ENCODE measurements around the gene MYL4.
"Not testable (repeated sequence)": the region's sequence is repeated elsewhere in the genome, so short reads cannot be mapped to it uniquely, and the experiment has no call there.

Gene MYL4

DNA sequence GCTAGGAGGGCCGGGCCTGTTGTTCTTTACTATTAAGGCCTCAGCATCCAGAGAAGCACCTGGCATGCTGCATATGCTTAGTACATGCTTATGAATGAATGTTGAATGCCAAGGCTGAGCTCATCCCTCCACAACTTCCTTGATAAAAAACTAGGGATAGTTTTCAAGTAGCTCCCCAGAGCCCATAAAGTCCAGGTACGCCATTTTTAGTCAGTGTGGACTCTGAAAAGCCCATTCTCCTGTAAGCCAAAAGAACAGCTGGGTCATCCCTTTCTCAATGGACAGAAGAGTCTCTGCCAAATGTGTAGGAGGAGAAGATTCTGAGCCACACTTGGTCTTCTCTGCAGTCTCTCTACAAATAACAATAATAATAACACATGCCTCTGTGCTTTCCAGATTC, 35.5 kb downstream of the MYL4 start:
- no peak for DNase-seq

DNA sequence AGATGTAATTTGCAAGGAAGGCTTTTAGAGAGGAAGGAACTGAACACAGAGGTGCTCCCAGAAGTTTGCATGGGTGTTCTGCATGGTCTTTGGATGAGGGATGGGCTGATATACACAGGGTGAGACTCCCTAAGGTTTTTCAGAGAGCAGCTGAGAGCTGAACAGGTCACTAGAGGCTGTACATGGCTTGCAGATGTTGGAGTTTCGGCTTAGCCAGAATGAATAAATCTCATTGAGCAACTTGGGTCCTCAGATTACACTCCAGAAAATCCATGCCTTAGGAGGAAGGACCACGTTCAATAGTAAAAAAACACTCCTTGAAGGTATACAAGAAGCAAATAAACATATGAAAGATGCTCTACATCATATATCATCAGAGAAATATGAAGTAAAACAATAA, 37.0 kb downstream of the MYL4 start:
- DNase-seq, result no peak

DNA sequence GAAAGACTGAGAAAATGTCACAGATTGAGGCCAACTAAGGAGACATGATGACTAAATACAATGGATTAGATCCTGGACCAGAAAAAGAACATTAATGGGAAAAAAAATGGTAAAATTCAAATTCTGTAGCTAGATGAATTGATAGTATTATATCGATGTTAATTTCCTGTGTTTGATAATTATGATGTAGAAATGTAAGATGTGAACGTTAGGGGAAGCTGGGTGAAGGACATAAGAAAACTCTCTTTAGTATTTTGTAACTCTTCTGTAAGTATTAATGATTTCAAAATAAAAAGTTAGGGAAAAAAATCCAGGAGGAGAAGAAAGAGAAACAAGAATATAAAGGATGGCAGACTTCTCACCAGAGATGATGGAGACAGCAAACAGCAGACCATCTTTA, 41.7 kb downstream of the MYL4 start:
- DNase-seq, result no peak

DNA sequence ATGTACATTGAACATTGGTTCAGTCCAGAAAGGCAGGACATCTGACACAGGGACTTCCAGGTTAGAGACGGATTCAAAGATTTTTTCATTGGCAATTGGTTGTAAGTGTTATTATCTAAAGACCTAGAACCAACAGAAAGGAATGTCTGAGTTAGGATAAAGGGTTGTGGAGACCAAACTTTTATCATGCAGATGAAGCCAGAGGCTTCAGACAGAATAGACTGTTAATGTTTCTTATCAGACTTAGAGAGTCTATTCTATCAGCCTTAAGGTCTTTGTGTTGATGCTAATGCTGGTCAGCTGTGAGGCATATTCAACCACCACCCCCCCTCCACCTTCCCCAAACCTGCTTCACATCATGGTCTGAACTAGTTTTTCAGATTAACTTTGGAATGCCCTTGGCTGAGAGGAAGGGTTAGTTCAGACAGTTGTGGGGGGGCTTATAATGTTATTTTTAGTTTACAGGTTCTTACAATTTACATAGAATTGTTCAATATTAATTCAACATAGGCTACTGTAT, 42.3 kb downstream of the MYL4 start:
- no peak for DNase-seq

DNA sequence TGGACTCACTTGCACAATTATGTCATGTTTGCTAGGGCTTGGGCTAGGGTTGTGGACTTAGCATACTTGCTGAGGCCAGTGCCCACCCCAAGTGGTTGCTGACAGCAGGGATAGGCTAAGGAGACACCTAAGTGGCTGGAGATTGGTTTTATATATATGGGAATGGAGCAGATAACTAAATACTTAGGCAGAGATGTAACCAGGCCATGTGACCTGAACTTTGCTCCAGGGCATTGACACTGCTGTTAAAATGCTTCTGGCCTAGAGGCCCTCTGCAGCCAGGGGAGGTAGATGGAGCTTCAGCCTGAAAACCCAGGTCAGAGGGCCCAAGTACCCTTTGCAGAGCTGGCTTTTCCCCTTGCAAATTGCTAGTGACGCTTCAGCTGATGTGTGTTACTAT, 43.1 kb downstream of the MYL4 start:
- DNase-seq, result no peak

DNA sequence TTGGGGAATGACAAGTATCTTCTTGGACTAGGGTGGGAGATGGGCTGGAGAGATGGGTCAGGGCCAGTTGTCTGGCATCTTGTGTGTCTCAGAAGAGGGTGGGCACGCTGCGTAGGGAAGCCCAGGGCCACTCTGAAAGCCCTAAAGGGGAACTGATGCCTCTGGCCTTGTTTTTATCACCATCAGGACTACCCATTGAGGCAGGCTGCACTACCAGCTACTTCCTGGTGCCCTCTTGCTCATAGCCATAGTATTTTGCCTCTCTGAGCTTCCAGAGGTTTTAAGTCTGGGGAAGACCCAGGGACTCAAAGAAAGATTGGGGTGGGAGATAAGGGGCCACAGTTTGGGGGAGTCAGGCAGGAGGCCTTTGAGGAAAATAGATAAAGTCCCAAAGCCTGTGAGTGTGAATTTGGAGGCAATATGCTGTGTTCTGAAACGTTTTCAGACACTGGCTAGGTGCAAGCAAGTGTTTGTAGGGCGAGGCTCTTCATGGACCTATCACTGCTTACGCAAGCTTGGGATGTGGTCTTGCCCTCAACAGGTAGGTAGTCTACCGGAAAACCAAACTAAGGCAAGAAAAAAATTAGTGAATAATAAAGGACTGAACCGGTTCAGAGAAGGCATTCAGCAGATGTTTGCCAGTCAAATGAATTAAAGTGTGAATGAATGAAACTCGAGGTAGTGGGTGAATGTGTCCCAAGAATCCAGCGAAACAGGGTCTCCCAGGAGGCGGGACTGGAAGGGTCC, 43.8 kb downstream of the MYL4 start:
- no peak for DNase-seq

DNA sequence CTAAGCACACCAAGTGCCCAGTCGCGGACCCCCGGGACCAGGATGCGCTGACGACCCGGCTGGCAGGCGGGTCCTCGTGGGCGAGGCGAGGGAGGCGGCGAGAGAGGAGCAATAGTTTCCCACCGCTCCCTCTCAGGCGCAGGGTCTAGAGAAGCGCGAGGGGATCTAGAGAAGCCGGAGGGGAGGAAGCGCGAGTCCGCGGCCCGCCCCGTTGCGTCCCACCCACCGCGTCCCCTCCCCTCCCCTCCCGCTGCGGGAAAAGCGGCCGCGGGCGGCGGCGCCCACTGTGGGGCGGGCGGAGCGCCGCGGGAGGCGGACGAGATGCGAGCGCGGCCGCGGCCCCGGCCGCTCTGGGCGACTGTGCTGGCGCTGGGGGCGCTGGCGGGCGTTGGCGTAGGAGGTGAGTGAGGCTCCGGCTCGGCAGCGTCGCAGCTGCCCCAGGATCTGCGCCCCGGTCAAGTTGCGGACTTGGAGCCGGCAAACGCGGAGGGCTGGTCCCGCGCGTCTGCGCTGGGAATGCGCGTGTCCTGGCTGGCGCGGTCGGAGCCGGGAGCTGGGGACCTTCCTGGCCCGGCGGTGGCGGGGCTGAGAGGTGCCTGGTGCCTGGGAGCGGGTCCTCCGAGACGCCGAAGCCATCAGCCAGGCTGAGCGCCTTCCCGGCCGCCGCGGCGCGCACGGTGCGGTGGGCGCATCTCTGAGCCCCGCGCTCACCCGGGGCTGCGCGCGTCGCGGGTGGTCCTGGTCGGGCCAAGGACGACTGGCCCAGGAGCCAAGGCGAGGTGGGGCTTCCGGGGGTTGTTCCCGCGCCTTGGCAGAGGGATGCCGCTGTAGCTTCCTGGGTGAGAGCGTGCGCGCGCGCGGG, 44.6 kb downstream of the MYL4 start, which contains the start of gene ITGB3:
TSS of gene ITGB3 (plus strand) at position 287 of the 862 bp plus-strand sequence. CDS start at position 322, 35 bp downstream.
- DNase-seq, result peak; percentile 42

DNA sequence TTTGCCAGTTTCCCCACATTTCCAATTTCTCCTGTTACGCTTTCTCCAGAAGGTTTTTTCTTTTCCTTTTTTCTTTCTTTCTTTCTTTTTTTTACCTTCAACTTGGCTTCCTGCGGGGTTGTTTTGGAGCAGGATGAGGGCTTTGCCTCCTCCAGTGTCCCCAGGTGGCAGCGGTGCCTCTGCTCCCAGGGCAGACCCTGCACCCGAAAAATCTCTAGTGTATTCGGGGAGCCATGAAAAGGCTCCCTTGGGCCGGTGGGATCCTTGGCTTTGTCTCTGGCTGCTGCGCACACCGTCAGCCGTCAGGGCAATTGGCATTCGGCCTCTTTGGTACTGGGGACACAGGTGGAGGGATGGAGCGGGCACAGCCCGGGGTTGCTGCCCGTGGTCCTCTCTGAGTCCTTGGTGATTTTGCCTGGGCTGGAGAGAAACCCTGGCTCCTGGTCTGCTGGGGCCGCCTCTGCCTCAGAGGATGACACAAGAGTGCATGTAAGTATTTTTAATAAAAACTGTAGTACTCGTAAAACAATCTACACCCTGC, 45.3 kb downstream of the MYL4 start:
- no peak for DNase-seq

DNA sequence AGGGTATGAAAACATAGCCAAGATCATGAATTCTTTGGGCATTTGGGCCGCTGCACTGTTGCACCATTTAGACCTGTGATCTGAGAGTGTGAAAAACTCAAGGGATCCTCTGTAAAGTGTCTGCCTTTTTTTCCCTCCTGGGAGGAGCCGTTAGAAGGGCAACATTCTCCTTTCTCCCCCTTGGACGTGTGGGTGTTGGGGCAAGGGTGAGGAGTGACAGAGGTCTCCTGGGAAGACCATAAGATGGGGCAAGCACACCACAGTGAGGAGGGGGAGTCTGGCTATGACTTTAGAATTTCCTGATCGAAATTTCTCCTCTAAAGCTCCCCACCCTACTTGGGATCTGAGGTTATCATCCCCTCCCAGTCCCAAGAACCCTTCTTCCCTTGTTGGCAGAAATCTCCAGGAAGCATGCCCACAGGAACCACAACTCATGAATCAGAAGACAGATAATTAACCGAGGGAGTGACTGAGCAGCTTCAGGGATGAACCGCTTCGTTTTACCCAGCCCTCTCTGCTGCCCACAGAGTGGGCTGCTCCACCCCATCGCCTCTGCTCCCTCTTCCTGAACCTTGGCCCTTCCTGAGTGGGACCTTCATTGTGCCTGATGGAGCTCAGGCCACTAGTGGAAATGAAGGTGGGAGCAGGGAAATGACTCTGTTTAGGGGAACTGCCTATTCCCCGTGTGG, 48.6 kb downstream of the MYL4 start:
- no peak for DNase-seq

DNA sequence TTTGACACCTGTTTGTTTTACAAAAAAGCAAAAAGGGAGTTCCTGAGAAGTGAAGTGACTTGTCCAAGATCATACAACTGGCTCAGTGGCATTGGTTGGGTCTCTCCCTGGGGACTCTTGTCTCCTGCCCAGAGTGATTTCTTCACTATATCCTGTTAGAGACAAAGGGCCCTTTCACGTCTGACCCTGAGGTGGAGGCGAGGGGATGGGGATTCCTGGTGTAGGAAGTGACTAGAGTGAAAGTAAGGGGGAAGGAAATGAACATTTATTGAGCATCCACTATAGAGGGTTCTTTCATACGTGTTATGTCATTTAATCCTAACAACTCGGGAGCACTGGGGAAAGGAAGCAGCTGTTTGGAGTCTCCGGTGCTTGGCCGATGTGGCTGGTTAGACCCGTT, 53.4 kb downstream of the MYL4 start:
- no peak for DNase-seq

DNA sequence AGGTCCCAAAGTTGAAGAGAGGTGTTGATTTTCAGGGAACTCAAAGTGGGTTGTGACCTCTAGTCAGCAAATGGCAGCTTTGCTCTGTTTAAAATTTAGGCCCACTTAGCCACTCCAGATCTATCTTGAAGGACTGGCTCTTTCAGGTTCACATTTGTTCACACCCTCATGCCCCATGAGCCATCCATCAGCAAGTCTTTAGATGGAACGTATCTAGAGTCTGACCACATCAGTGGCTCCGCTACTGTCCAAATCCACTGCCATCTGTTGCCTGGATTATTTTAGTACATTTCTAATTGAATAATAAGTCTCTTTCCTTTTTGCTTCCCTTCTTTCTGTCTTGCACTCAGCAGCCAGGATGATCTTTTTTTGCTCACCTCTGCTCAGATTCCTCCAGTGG, 55.0 kb downstream of the MYL4 start:
- DNase-seq, result no peak

DNA sequence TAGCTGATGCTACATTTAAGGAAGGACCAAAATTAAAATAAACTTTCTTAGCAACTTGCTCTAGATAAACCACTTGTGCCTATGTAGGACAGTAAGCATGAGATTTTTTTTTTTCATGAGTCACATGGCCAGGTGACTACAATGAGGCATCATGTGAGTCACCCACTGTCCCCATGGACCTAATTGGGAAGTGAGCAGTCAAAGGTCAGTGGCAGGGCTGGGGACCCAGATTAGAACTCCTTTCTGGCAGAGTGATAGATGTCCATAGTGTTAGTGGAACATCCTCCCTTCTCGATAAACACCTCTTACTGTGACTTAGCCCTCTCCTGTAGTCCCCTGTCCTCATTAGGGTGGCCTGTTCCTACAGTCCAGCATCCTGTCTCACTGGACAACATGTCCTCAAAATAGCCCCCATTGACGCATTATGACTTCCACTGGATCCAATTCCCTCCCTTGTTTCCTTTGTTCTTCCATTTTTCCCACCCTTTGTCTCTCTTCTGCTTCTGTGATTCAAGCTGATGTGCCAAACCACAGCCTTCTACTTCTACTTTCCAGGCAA, 56.9 kb downstream of the MYL4 start:
- DNase-seq, result peak; percentile 76

DNA sequence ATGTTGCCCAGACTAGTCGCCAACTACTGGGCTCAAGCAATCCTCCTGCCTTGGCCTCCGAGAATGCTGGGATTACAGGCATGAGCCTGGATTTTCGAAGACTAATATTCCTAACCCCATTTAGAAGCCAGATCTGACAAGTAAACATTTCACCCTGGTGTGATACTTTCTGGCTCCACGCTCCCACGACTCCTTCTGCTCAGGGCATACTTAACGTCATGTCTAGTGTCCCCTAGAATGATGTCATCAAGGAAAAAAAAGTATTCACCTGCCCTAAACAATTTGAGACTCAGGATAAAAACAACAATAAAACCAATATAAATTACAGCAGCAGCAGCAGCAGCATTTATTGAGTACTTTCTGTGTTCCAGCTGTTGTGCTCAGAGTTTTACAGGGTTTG, 57.6 kb downstream of the MYL4 start:
- DNase-seq, result no peak

DNA sequence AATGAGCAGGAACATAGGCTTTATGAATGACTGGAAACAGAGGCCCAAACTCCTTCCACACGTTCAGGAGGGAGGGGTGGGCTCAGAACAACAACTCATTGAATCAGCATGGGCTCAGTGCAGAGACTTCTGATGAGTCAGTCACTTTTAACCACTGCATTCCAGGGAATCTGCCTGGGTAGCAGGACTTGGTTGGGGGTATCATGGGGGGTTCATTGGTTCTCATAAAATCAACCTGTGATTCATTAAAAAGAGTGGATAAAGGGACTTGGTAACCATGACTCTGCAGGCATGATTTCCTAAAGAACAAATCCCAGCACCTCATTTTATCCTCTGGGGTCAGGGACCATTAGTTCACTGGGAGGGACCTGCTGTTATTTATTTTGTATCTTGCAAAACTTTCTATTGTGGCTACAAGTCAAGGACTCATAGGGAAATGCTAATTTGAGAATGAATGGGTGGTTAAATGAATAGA, 58.2 kb downstream of the MYL4 start:
- DNase-seq, result no peak

DNA sequence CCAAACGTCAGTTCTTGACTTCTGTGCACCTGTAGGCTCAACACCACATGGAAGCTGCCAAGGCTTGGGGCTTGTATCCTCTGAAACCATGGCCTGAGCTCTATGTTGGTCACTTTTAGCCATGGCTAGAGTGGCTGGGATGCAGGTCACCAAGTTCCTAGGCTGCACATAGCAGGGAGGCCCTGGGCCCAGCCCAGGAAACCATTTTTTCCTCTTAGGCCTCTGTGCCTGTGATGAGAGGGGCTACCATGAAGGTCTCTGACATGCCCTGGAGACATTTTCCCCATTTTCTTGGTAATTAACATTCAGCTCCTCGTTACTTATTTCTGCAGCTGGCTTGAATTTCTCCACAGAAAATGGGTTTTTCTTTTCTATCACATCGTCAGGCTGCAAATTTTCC, 59.8 kb downstream of the MYL4 start:
- not testable (repeated sequence) for DNase-seq

DNA sequence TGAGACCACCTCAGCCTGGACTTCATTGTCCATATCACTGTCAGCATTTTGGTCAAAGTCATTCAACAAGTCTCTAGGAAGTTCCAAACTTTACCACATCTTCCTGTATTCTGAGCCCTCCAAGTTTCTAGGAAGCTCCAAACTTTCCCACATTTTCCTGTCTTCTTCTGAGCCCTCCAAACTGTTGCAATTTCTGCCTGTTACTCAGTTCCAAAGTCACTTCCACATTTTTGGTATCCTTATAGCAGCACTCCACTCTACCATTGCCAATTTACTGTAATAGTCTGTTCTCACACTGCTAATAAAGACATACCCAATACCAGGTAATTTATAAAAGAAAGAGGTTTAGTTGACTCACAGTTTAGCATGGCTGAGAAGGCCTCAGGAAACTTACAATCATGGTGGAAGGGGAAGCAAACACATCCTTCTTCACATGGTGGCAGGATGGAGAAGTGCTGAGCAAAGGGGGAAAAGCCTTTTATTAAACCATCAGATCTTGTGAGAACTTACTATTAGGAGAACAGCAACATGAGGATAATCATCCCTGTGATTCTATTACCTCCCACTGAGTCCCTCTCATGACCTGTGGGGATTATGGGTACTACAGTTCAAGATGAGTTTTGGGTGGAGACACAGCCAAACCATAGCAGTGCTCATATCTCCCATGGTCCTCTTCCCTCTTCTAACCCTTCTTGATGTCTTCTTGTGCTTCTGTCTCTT, 60.6 kb downstream of the MYL4 start:
- DNase-seq, result not testable (repeated sequence)

DNA sequence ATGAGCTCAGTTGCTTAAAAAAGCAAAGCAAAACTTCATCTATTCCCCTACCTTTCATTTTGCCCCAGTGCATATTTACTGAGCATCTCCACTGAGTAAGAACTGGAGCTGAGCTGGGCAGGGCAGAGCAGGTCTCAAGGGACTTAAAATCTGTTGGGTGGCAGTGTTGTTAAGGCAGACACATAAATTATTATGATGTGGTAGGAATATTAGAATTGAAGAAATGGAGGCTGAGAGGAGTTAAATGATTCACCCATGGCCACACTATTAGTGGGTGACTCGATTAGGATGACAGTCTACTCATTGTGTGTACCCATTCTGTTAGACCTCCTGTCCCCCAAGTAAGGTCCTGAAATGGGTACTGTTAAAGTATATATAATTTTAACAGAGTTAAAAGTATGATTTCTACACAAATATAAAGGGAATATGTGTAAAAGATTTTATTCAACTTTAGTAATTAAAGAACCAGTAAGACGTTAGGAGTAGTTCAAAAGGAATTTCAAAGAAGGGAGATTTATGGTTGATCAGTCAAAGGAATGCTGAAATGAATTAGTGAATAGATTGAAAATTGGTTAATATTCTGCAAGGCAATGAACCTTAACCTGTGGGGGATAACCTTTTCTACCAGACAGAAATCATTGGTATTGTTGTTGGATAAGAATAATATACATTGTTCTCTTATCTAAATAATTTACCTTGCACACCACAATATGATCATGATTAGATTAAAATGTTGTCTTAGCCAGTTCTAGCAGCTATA, 62.0 kb downstream of the MYL4 start:
- DNase-seq, result no peak

DNA sequence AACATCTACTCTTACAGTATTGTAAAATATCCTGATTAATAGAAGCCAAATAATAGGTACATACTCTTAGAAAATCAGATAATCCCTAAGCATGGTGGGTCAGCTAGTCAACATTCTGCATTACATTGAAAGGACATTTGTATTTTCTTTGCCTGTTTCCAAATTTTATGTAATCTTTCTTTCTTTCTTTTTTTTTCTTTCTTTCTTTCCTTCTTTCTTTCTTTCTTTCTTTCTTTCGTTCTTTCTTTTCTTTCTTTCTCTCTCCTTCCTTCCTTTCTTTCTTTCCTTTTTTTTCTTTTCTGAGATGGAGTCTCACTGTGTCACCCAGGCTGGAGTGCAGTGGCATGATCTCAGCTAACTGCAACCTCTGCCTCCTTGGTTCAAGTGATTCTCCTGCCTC, 63.3 kb downstream of the MYL4 start:
- DNase-seq, result no peak

DNA sequence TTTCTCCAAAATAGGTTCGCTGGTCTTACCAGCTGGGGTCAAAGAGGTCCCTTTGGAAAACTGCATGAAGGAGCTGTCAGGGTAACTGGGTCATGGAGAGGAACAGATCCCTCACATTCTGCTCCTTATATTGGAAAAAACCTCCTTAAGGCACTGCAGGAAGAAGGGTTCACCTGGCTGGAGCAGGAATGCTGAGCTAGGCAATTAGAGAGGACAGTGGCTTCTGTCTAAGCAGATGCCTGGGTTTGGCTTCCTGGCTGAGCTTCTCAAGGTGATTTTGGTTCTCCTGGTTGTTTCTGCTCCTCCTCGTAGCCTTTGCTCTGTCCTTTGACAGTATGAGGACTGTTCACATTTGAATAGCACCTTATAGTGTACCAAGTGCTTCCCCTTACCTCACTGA, 64.1 kb downstream of the MYL4 start:
- no peak for DNase-seq

All from inflammatory macrophage treated with lipopolysaccharide for 4 hours (primary cell).